Caco-2 (cell line): ENCODE results near the gene NRL. TPM values are rescaled to one million over a fixed set of nuclear protein-coding genes. Genes with fewer than 3 reads are reported as not detected.
A peak's percentile ranks its signal among the peaks of the same experiment; 100 is the strongest.

Experiments
- Bru-seq: library from RNA; stranded (reverse); fragments of 400-500 nt; gene quantifications from one replicate; lab custom pipeline; 2021; lab: Mats Ljungman, UMichigan
- BruChase-seq, 2 experiments: library from RNA; stranded (reverse); fragments of 400-500 nt; gene quantifications; one replicate each; lab custom pipeline; 2021; lab: Mats Ljungman, UMichigan
- BruUV-seq: library from RNA; stranded (reverse); fragments of 400-500 nt; replicated peaks from 2 replicates; lab custom pipeline; 2021; lab: Mats Ljungman, UMichigan
- CTCF ChIA-PET: fragments of 300-600 bp; sonication (Branson Sonifier 250); formaldehyde crosslinking; loops from one replicate; lab custom pipeline; 2022; ENCODE audit warnings: antibody characterized with exemption; lab: Charles Lee
- POLR2A ChIA-PET: fragments of 300-600 bp; sonication (Branson Sonifier 250); formaldehyde crosslinking; loops from one replicate; lab custom pipeline; 2022; ENCODE audit warnings: antibody characterized with exemption; lab: Charles Lee
- DNase-seq, 2 experiments: peaks; one replicate each; pipeline versions ENCODE4 v3.0.0 to v3.0.0-alpha.2; 2020 to 2022
- H3K27me3 ChIP-seq: replicated peaks from 2 replicates; pipeline ENCODE4 v1.6.0; 2011; ENCODE audit warnings: low read length; ENCODE audit not compliant: control insufficient read depth, insufficient read depth
- H3K36me3 ChIP-seq: 2 replicates; pipeline ENCODE4 v1.5.1; 2011; ENCODE audit warnings: low read length; ENCODE audit not compliant: control insufficient read depth, insufficient read depth
- H3K4me1 ChIP-seq: fragments of 250-450 bp; sonication (Bioruptor Pico); 2 replicates; pipeline ENCODE4 v1.5.1; 2020; ENCODE audit warnings: mild to moderate bottlenecking
- H3K4me3 ChIP-seq: 2 replicates; pipeline ENCODE4 v1.5.1; 2011; ENCODE audit warnings: low read depth, mild to moderate bottlenecking, control low read depth, low read length
- H3K9me3 ChIP-seq: fragments of 250-450 bp; sonication (Bioruptor Pico); 2 replicates; pipeline ENCODE4 v1.5.1; 2020; ENCODE audit warnings: mild to moderate bottlenecking, moderate library complexity
- H3K27ac Mint-ChIP-seq: one replicate; pipeline ENCODE4 v1.8.0; 2022; ENCODE audit warnings: mixed read lengths; ENCODE audit not compliant: unreplicated experiment
- H3K27me3 Mint-ChIP-seq: one replicate; pipeline ENCODE4 v1.8.0; 2022; ENCODE audit warnings: mixed read lengths; ENCODE audit not compliant: insufficient read depth, unreplicated experiment
- H3K36me3 Mint-ChIP-seq: one replicate; pipeline ENCODE4 v1.8.0; 2022; ENCODE audit warnings: mild to moderate bottlenecking, mixed read lengths; ENCODE audit not compliant: insufficient read depth, unreplicated experiment
- H3K4me1 Mint-ChIP-seq: one replicate; pipeline ENCODE4 v1.8.0; 2022; ENCODE audit warnings: low read depth, mixed read lengths; ENCODE audit not compliant: unreplicated experiment
- H3K4me3 Mint-ChIP-seq: one replicate; pipeline ENCODE4 v1.8.0; 2022; ENCODE audit warnings: mild to moderate bottlenecking, moderate library complexity, mixed read lengths; ENCODE audit not compliant: unreplicated experiment
- H3K9me3 Mint-ChIP-seq: one replicate; pipeline ENCODE4 v1.8.0; 2022; ENCODE audit warnings: mixed read lengths; ENCODE audit not compliant: unreplicated experiment
- intact Hi-C: fragments of 100-400 bp; cut with micrococcal nuclease; formaldehyde crosslinking; loops from one replicate; pipeline ENCODE4 v1.10.0; 2022; ENCODE audit not compliant: unreplicated experiment
- long read RNA-seq: library from polyadenylated mRNA; stranded (forward); transcript quantifications from one replicate; pipeline ENCODE4 v2.0.0, GENCODE V29; 2022
- total RNA-seq: library from RNA; stranded (reverse); gene quantifications from 2 replicates; pipeline ENCODE4 v1.2.3, GENCODE V29; 2022
- TF ChIP-seq, protein P1 (sequence below), 2 experiments: fragments of 200-600 bp in 1 of 2; IDR thresholded peaks; 1 replicate in 1 of 2; 2 replicates in 1 of 2; pipeline versions ENCODE4 v1.5.1 to v1.8.0; 2011 to 2022; ENCODE audit warnings: antibody characterized with exemption in 1 of 2, control low read depth in 1 of 2, inconsistent platforms in 1 of 2, low read depth in 1 of 2, low read length in 1 of 2, mild to moderate bottlenecking in 1 of 2, moderate library complexity in 1 of 2; ENCODE audit not compliant: insufficient read depth in 1 of 2, severe bottlenecking in 1 of 2, unreplicated experiment in 1 of 2

The NRL gene
- total RNA-seq, result 2.1 and 2.3 TPM in 2 replicates
- Bru-seq, nascent RNA, result percentile 46 among the genes with signal in this experiment
- percentile 40 among the genes with signal in this experiment for BruChase-seq, experiment 1, labeled RNA remaining after a 2-hour chase
- percentile 39 among the genes with signal in this experiment for BruChase-seq, experiment 2, labeled RNA remaining after a 6-hour chase
- long read RNA-seq, partial matches to known transcripts, result 0 of 56 reads
- long read RNA-seq, other reads (novel, unspliced or antisense), result 52 of 56 reads

DNA sequence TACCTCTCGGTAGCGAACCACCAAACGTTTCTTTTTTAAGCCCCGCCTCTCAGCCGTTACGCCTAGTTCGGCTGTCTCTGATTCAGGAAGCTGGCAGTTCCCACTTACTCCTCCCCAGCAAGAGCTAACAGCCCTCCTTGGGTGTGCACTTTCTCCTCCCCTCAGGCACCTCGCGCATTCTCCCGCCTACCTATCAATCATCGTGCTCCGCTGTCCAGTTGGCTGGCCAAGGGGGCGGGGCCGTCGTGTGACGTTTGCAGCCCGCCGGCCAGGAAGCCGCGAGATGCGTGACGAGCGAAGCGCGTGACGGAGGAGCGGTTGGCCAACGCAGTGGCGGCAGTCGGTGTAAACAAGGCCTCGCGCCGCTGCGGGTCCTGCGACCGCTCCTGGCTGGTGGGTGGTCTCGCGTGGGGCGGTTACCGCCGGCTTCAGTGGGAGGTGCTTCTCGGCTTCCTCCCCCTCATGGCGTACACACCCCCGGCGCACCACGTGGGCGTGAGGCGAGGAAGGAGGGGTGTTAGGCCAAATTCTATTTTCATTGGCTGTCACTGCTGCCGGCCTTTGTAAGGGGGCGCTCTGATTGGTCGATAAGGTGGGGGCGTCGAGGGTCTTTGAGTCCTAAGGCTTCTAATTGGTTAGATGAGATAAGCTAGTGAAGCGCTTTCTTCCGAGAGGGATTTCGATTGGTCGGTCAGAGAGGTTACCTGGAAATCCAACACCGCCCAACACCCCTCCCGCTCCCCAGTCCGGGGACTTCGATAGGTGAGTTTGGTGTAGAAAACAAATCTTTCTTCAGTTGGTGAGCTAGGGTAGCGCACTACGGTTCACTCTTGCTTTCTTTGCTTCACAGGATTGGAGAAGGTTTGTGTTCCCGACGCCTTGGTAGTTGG is at the start of gene NRL, which contains the start of gene DCAF11:
Gene NRL, minus strand, starts transcription at position 418 of the 890 bp plus-strand sequence. CDS start 32,101 bp downstream, outside the sequence.
Gene DCAF11, plus strand, starts transcription at position 246 of the 890 bp plus-strand sequence. CDS start 818 bp downstream, outside the sequence.
- peak within 1 kb of the TSS; percentile 98 for H3K27ac Mint-ChIP-seq

DNA sequence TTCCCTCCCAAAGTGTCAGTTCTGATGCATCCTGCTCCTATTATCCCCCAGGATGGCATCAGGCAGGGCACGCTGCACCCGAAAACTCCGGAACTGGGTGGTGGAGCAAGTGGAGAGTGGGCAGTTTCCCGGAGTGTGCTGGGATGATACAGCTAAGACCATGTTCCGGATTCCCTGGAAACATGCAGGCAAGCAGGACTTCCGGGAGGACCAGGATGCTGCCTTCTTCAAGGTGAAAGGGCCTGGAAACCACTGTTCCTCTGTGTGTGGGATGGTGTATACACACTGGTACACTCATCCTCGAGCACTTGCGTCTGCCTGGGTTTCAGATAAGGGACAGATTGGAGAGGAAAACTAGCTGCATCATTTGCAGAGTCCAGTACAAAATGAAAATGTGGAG is 47.3 kb upstream of the NRL start:
- POLR2A ChIA-PET, result interaction anchor here (0.6 to 2.5 kb wide), 5 partner anchors 15 to 106 kb away, joined by 3 to 16 read pairs (median 7); partner anchors contain the start of genes DCAF11, NRL, PSME1 and PSME2
- CTCF ChIA-PET, result interaction anchor here (0.7 to 2.3 kb wide), 3 partner anchors 15 to 58 kb away, joined by 6 to 47 read pairs (median 26); partner anchors contain the start of genes DCAF11, NRL, PSME2 and RNF31
- Mint-ChIP-seq H3K4me3 (peak overlapping the region; percentile 77), H3K9me3 (no peaks in the 10 kb centered on the region), H3K27ac (no peak overlapping the region), H3K36me3 (peaks cover 38% of the 10 kb centered on the region), H3K4me1 (peaks cover 6% of the 10 kb centered on the region), H3K27me3 (no peaks in the 10 kb centered on the region)
- intact Hi-C loops, result no loop called here
- TF ChIP-seq, protein P1, sequence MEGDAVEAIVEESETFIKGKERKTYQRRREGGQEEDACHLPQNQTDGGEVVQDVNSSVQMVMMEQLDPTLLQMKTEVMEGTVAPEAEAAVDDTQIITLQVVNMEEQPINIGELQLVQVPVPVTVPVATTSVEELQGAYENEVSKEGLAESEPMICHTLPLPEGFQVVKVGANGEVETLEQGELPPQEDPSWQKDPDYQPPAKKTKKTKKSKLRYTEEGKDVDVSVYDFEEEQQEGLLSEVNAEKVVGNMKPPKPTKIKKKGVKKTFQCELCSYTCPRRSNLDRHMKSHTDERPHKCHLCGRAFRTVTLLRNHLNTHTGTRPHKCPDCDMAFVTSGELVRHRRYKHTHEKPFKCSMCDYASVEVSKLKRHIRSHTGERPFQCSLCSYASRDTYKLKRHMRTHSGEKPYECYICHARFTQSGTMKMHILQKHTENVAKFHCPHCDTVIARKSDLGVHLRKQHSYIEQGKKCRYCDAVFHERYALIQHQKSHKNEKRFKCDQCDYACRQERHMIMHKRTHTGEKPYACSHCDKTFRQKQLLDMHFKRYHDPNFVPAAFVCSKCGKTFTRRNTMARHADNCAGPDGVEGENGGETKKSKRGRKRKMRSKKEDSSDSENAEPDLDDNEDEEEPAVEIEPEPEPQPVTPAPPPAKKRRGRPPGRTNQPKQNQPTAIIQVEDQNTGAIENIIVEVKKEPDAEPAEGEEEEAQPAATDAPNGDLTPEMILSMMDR (IDR thresholded peaks at IDR 0.05; ENCODE audit: insufficient read depth in 1 of 2, low read depth in 1 of 2, low read length in 1 of 2, severe bottlenecking in 1 of 2, unreplicated experiment in 1 of 2), result no peak
- H3K4me3 ChIP-seq, result no peak overlapping the region
- peaks cover 12% of the 10 kb centered on the region for H3K4me1 ChIP-seq
- DNase-seq, result no peak
- no peaks in the 10 kb centered on the region for H3K9me3 ChIP-seq
- H3K27me3 ChIP-seq, result no peaks in the 10 kb centered on the region
- no TSS peak for BruUV-seq
- peaks cover 2% of the 10 kb centered on the region for H3K36me3 ChIP-seq

More for the DNA sequence above, at the start of gene NRL, which contains the start of gene DCAF11:
- Mint-ChIP-seq H3K4me1 (peaks cover 13% of the 10 kb centered on the region), H3K4me3 (peak within 1 kb of the TSS; percentile 100), H3K36me3 (peaks cover 35% of the 10 kb centered on the region), H3K27me3 (no peaks in the 10 kb centered on the region), H3K9me3 (no peaks in the 10 kb centered on the region)
- intact Hi-C loops, result loop anchor here (1.0 to 2.0 kb wide), 6 partner anchors 20 to 74 kb away; partner anchors contain the start of genes EMC9, IPO4, IRF9 and PCK2
- H3K27me3 ChIP-seq, result no peaks in the 10 kb centered on the region
- no peaks in the 10 kb centered on the region for H3K9me3 ChIP-seq
- H3K4me1 ChIP-seq, result no peaks in the 10 kb centered on the region
- H3K4me3 ChIP-seq, result peak within 1 kb of the TSS; percentile 77
- ChIA-PET POLR2A (interaction anchor here (0.6 to 3.3 kb wide), 21 partner anchors 11 to 794 kb away, joined by 3 to 72 read pairs (median 5); partner anchors contain the start of genes CARMIL3, CHMP4A, DHRS4L2 and EMC9), CTCF (interaction anchor here (1.0 to 3.3 kb wide), 14 partner anchors 9 to 1046 kb away, joined by 3 to 26 read pairs (median 5); partner anchors contain the start of genes EMC9, IRF9, PCK2 and PSME1)
- BruUV-seq, result no TSS peak
- peaks cover 3% of the 10 kb centered on the region; the same call in 1 of the 2 replicates for H3K36me3 ChIP-seq
- peak; percentile 98 to 99 for DNase-seq
- TF ChIP-seq, protein P1 (IDR thresholded peaks at IDR 0.05; ENCODE audit: insufficient read depth in 1 of 2, low read depth in 1 of 2, low read length in 1 of 2, severe bottlenecking in 1 of 2, unreplicated experiment in 1 of 2), result no peak
